IPS-15b (cell line): ENCODE measurements around the gene NOL3.

Experiments
- H3K27me3 ChIP-seq: one replicate; pipeline ENCODE4 v1.6.1; 2013; ENCODE audit warnings: low read length; ENCODE audit not compliant: control insufficient read depth, insufficient read depth
- H3K36me3 ChIP-seq: one replicate; pipeline ENCODE4 v1.6.1; 2013; ENCODE audit warnings: low read length; ENCODE audit not compliant: control insufficient read depth, insufficient read depth
- H3K4me1 ChIP-seq: one replicate; pipeline ENCODE4 v1.6.1; 2013; ENCODE audit warnings: mild to moderate bottlenecking, low read length; ENCODE audit not compliant: control insufficient read depth, insufficient read depth
- H3K4me3 ChIP-seq: one replicate; pipeline ENCODE4 v1.5.1; 2013; ENCODE audit warnings: low read depth, low read length
- H3K9ac ChIP-seq: one replicate; pipeline ENCODE4 v1.6.1; 2013; ENCODE audit warnings: low read depth, mild to moderate bottlenecking, low read length
- H3K9me3 ChIP-seq: one replicate; pipeline ENCODE4 v1.6.1; 2013; ENCODE audit warnings: mild to moderate bottlenecking, low read length; ENCODE audit not compliant: control insufficient read depth, insufficient read depth

Gene NOL3

GRCh38 chr16:67156143-67156844 is 14.0 kb upstream of the NOL3 start:
- no peaks in the 10 kb centered on the region for H3K9me3 ChIP-seq
- H3K27me3 ChIP-seq, result peaks cover 95% of the 10 kb centered on the region
- H3K4me3 ChIP-seq, result peak overlapping the region; percentile 18
- H3K36me3 ChIP-seq, result no peaks in the 10 kb centered on the region
- no peaks in the 10 kb centered on the region for H3K4me1 ChIP-seq
- no peak overlapping the region for H3K9ac ChIP-seq

- H3K27me3 ChIP-seq, result peaks cover 95% of the 10 kb centered on the region
- H3K9me3 ChIP-seq, result no peaks in the 10 kb centered on the region
- H3K4me3 ChIP-seq, result no peak overlapping the region
- peaks cover 2% of the 10 kb centered on the region for H3K4me1 ChIP-seq
- H3K9ac ChIP-seq, result no peak overlapping the region
- no peaks in the 10 kb centered on the region for H3K36me3 ChIP-seq
Observed at GRCh38 chr16:67157106-67157748, 13.1 kb upstream of the NOL3 start.

GRCh38 chr16:67157892-67158635 is 12.3 kb upstream of the NOL3 start:
- no peak overlapping the region for H3K9ac ChIP-seq
- peaks cover 95% of the 10 kb centered on the region for H3K27me3 ChIP-seq
- H3K4me3 ChIP-seq, result peak overlapping the region; percentile 71

GRCh38 chr16:67158637-67159600 is 11.4 kb upstream of the NOL3 start:
- Histone ChIP-seq H3K9me3 (no peaks in the 10 kb centered on the region), H3K27me3 (peaks cover 95% of the 10 kb centered on the region), H3K36me3 (no peaks in the 10 kb centered on the region), H3K4me3 (peak overlapping the region; percentile 71), H3K4me1 (peaks cover 2% of the 10 kb centered on the region), H3K9ac (no peak overlapping the region)

More at GRCh38 chr16:67157892-67158635, 12.3 kb upstream of the NOL3 start:
- no peaks in the 10 kb centered on the region for H3K36me3 ChIP-seq
- peaks cover 2% of the 10 kb centered on the region for H3K4me1 ChIP-seq
- no peaks in the 10 kb centered on the region for H3K9me3 ChIP-seq

- Histone ChIP-seq H3K36me3 (no peaks in the 10 kb centered on the region), H3K9me3 (no peaks in the 10 kb centered on the region), H3K27me3 (peaks cover 95% of the 10 kb centered on the region), H3K4me3 (peak overlapping the region; percentile 35), H3K4me1 (peaks cover 3% of the 10 kb centered on the region), H3K9ac (no peak overlapping the region)
Observed at GRCh38 chr16:67161595-67162058, 8.7 kb upstream of the NOL3 start.

GRCh38 chr16:67162506-67163163 is 7.7 kb upstream of the NOL3 start:
- Histone ChIP-seq H3K36me3 (no peaks in the 10 kb centered on the region), H3K27me3 (peaks cover 95% of the 10 kb centered on the region), H3K4me1 (peaks cover 6% of the 10 kb centered on the region), H3K4me3 (peak overlapping the region; percentile 48), H3K9me3 (no peaks in the 10 kb centered on the region), H3K9ac (no peak overlapping the region)

GRCh38 chr16:67163164-67163998 is 7.0 kb upstream of the NOL3 start:
- Histone ChIP-seq H3K36me3 (no peaks in the 10 kb centered on the region), H3K9me3 (no peaks in the 10 kb centered on the region), H3K4me3 (peak overlapping the region; percentile 48), H3K4me1 (peaks cover 6% of the 10 kb centered on the region), H3K9ac (no peak overlapping the region), H3K27me3 (peaks cover 95% of the 10 kb centered on the region)

GRCh38 chr16:67163999-67164558 is 6.3 kb upstream of the NOL3 start:
- H3K9me3 ChIP-seq, result no peaks in the 10 kb centered on the region
- H3K4me3 ChIP-seq, result peak overlapping the region; percentile 48
- H3K36me3 ChIP-seq, result no peaks in the 10 kb centered on the region
- H3K9ac ChIP-seq, result no peak overlapping the region
- H3K27me3 ChIP-seq, result peaks cover 95% of the 10 kb centered on the region
- peaks cover 6% of the 10 kb centered on the region for H3K4me1 ChIP-seq

GRCh38 chr16:67164599-67165061 is 5.7 kb upstream of the NOL3 start, which contains the start of gene HSF4:
HSF4 (plus strand) TSS chr16:67164745; CDS start chr16:67164812, 67 bp downstream.
- H3K4me3 ChIP-seq, result peak within 1 kb of the TSS; percentile 48
- no peaks in the 10 kb centered on the region for H3K9me3 ChIP-seq
- H3K27me3 ChIP-seq, result peaks cover 94% of the 10 kb centered on the region
- no peak within 1 kb of the TSS for H3K9ac ChIP-seq
- peaks cover 6% of the 10 kb centered on the region for H3K4me1 ChIP-seq
- H3K36me3 ChIP-seq, result no peaks in the 10 kb centered on the region
